ENCODE data around the gene EMC8.
"Not testable (repeated sequence)": the region's sequence is repeated elsewhere in the genome, so short reads cannot be mapped to it uniquely, and the experiment has no call there.

EMC8 gene

GRCh38 chr16:85842435-85842834, 43.1 kb upstream of the EMC8 start:
- no peaks in the 10 kb centered on the region for H3K4me1 ChIP-seq (ENCODE audit: control insufficient read depth, insufficient read depth, low read length, unreplicated experiment)
- no peak overlapping the region for H2AFZ ChIP-seq (ENCODE audit: low read length, unreplicated experiment)
- H3K36me3 ChIP-seq (ENCODE audit: insufficient read depth, low read length): no peaks in the 10 kb centered on the region
- no peak overlapping the region for H3K27ac ChIP-seq (ENCODE audit: low read depth, low read length)
- no peaks in the 10 kb centered on the region for H3K79me2 ChIP-seq (ENCODE audit: control insufficient read depth, insufficient read depth, low read length, unreplicated experiment)
- peaks cover 54% of the 10 kb centered on the region for H3K27me3 ChIP-seq (ENCODE audit: insufficient read depth, low read length)
- no peak overlapping the region for H3K4me3 ChIP-seq (ENCODE audit: low read depth, low read length)

DNA sequence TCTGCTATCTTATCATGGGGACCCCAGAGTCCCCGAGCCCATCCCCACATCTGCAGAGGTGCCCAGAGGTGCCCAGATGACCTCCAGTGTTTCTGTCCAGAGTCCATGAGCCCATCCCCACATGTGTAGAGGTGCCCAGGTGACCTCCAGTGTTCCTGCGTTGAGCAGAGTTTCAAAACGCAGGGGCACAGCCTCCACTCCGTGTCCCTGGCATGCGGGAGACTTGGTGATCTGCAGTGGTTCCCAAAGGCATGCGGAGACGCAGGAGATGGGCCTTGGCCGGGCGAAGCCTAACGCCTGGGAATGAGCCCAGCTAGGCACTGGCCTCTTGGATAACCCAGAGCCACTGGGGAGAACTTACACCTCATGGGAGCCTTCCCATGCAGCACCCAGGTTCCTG, 41.5 kb upstream of the EMC8 start:
- Histone ChIP-seq H3K27ac (ENCODE audit: low read depth, low read length) (no peak overlapping the region), H3K4me1 (ENCODE audit: control insufficient read depth, insufficient read depth, low read length, unreplicated experiment) (no peaks in the 10 kb centered on the region), H3K27me3 (ENCODE audit: insufficient read depth, low read length) (peaks cover 62% of the 10 kb centered on the region)

GRCh38 chr16:85840395-85840794, 41.1 kb upstream of the EMC8 start:
- H3K4me3 ChIP-seq (ENCODE audit: low read depth, low read length): no peak overlapping the region
- H3K27ac ChIP-seq (ENCODE audit: low read depth, low read length): no peak overlapping the region
- H3K27me3 ChIP-seq (ENCODE audit: insufficient read depth, low read length): peaks cover 66% of the 10 kb centered on the region
- no peaks in the 10 kb centered on the region for H3K4me1 ChIP-seq (ENCODE audit: control insufficient read depth, insufficient read depth, low read length, unreplicated experiment)
- H3K79me2 ChIP-seq (ENCODE audit: control insufficient read depth, insufficient read depth, low read length, unreplicated experiment): no peaks in the 10 kb centered on the region
- no peaks in the 10 kb centered on the region for H3K36me3 ChIP-seq (ENCODE audit: insufficient read depth, low read length)
- H2AFZ ChIP-seq (ENCODE audit: low read length, unreplicated experiment): no peak overlapping the region

More for the DNA sequence above, 41.5 kb upstream of the EMC8 start:
- no peak overlapping the region for H2AFZ ChIP-seq (ENCODE audit: low read length, unreplicated experiment)
- no peak overlapping the region for H3K4me3 ChIP-seq (ENCODE audit: low read depth, low read length)
- H3K79me2 ChIP-seq (ENCODE audit: control insufficient read depth, insufficient read depth, low read length, unreplicated experiment): no peaks in the 10 kb centered on the region
- no peaks in the 10 kb centered on the region for H3K36me3 ChIP-seq (ENCODE audit: insufficient read depth, low read length)

DNA sequence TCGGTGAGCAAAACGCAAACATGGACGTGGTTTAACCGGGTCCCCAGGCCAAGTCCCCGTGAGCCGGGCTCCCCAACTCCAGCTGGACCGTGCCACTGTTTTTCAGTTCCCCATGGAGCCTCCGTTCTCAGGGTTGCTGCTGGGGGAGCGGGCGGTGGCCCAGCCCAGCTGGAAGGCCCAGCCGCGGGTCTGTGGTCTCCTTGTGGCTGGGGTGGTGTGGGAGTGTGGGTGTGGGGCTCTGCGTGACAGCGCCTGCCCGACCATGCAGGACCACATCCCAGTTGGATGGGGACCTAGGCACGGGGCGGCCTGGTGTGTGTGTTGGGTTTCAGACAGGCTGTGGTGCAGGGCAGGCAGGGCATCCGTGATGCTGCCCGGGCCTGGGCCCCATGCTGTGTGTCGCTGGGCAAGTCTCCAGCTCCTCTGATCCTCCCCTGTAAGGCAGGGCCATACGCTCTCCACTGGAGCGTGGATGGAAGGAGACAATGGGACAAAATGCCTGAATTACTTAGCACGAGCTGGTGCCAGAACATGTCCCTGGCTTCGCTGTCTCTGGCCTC, 40.4 kb upstream of the EMC8 start:
- Histone ChIP-seq H3K36me3 (ENCODE audit: insufficient read depth, low read length) (no peaks in the 10 kb centered on the region), H3K4me3 (ENCODE audit: low read depth, low read length) (no peak overlapping the region), H3K79me2 (ENCODE audit: control insufficient read depth, insufficient read depth, low read length, unreplicated experiment) (no peaks in the 10 kb centered on the region), H3K27me3 (ENCODE audit: insufficient read depth, low read length) (peaks cover 63% of the 10 kb centered on the region), H3K27ac (ENCODE audit: low read depth, low read length) (no peak overlapping the region), H2AFZ (ENCODE audit: low read length, unreplicated experiment) (no peak overlapping the region), H3K4me1 (ENCODE audit: control insufficient read depth, insufficient read depth, low read length, unreplicated experiment) (no peaks in the 10 kb centered on the region)

GRCh38 chr16:85838876-85839585, 39.7 kb upstream of the EMC8 start:
- H3K27me3 ChIP-seq (ENCODE audit: insufficient read depth, low read length): peaks cover 60% of the 10 kb centered on the region

GRCh38 chr16:85838381-85838780, 39.0 kb upstream of the EMC8 start:
- H3K36me3 ChIP-seq (ENCODE audit: insufficient read depth, low read length): no peaks in the 10 kb centered on the region
- peaks cover 56% of the 10 kb centered on the region for H3K27me3 ChIP-seq (ENCODE audit: insufficient read depth, low read length)
- no peaks in the 10 kb centered on the region for H3K4me1 ChIP-seq (ENCODE audit: control insufficient read depth, insufficient read depth, low read length, unreplicated experiment)

More at GRCh38 chr16:85838876-85839585, 39.7 kb upstream of the EMC8 start:
- H2AFZ ChIP-seq (ENCODE audit: low read length, unreplicated experiment): no peak overlapping the region
- H3K4me1 ChIP-seq (ENCODE audit: control insufficient read depth, insufficient read depth, low read length, unreplicated experiment): no peaks in the 10 kb centered on the region
- H3K79me2 ChIP-seq (ENCODE audit: control insufficient read depth, insufficient read depth, low read length, unreplicated experiment): no peaks in the 10 kb centered on the region
- H3K4me3 ChIP-seq (ENCODE audit: low read depth, low read length): no peak overlapping the region
- no peaks in the 10 kb centered on the region for H3K36me3 ChIP-seq (ENCODE audit: insufficient read depth, low read length)
- no peak overlapping the region for H3K27ac ChIP-seq (ENCODE audit: low read depth, low read length)

GRCh38 chr16:85837654-85838053, 38.3 kb upstream of the EMC8 start:
- not testable (repeated sequence) for H3K27ac ChIP-seq (ENCODE audit: low read depth, low read length); H3K79me2 ChIP-seq (ENCODE audit: control insufficient read depth, insufficient read depth, low read length, unreplicated experiment); H3K4me3 ChIP-seq (ENCODE audit: low read depth, low read length); H3K36me3 ChIP-seq (ENCODE audit: insufficient read depth, low read length); H2AFZ ChIP-seq (ENCODE audit: low read length, unreplicated experiment); H3K4me1 ChIP-seq (ENCODE audit: control insufficient read depth, insufficient read depth, low read length, unreplicated experiment)
- peaks cover 54% of the 10 kb centered on the region for H3K27me3 ChIP-seq (ENCODE audit: insufficient read depth, low read length)

More at GRCh38 chr16:85838381-85838780, 39.0 kb upstream of the EMC8 start:
- no peak overlapping the region for H3K4me3 ChIP-seq (ENCODE audit: low read depth, low read length)
- no peak overlapping the region for H3K27ac ChIP-seq (ENCODE audit: low read depth, low read length)
- no peaks in the 10 kb centered on the region for H3K79me2 ChIP-seq (ENCODE audit: control insufficient read depth, insufficient read depth, low read length, unreplicated experiment)
- no peak overlapping the region for H2AFZ ChIP-seq (ENCODE audit: low read length, unreplicated experiment)

DNA sequence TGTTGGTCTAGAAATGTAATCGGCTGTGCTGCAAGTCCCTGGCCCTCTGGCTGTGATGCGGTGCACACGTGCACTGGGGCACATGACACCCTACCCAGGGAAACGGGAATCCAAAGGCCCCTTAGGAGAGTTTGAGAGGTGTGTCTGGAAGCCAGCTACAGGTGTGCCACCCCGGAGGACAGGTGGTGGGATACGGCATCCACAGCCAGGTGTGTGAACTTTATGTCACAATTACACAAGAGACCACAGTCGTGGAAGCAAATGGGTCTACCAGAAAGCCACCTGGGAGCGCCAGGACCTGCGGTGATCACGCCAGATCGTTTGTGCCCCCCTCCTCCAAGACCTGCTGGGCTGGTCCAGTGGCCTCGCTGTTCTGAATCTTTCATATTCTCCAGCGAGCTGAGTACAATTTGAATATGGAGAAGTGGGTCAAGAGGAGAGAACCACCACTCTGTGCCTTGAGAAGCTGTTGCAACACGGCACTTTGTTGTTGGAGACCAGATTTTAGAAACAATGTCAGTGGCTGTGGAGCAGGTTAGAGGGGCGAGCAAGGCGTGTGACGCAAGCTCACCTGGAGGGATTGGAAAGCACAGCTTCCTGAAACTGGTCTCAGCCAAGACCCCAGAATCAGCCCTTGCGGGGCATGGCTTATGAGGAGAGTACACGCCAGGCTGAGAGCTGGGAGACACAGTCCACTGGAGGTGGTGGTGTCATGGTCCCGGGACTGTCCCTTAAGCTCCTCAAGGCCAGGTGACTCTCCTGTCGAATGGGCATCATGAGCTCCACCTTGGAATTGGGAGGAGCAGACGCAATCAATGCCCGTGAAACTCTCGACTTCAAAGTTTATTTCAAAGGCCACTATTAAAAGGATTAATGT, 37.6 kb upstream of the EMC8 start:
- H3K79me2 ChIP-seq (ENCODE audit: control insufficient read depth, insufficient read depth, low read length, unreplicated experiment): no peaks in the 10 kb centered on the region
- no peak overlapping the region for H2AFZ ChIP-seq (ENCODE audit: low read length, unreplicated experiment)
- no peak overlapping the region for H3K4me3 ChIP-seq (ENCODE audit: low read depth, low read length)
- no peaks in the 10 kb centered on the region for H3K4me1 ChIP-seq (ENCODE audit: control insufficient read depth, insufficient read depth, low read length, unreplicated experiment)
- no peak overlapping the region for H3K27ac ChIP-seq (ENCODE audit: low read depth, low read length)
- H3K36me3 ChIP-seq (ENCODE audit: insufficient read depth, low read length): no peaks in the 10 kb centered on the region
- peaks cover 50% of the 10 kb centered on the region for H3K27me3 ChIP-seq (ENCODE audit: insufficient read depth, low read length)

DNA sequence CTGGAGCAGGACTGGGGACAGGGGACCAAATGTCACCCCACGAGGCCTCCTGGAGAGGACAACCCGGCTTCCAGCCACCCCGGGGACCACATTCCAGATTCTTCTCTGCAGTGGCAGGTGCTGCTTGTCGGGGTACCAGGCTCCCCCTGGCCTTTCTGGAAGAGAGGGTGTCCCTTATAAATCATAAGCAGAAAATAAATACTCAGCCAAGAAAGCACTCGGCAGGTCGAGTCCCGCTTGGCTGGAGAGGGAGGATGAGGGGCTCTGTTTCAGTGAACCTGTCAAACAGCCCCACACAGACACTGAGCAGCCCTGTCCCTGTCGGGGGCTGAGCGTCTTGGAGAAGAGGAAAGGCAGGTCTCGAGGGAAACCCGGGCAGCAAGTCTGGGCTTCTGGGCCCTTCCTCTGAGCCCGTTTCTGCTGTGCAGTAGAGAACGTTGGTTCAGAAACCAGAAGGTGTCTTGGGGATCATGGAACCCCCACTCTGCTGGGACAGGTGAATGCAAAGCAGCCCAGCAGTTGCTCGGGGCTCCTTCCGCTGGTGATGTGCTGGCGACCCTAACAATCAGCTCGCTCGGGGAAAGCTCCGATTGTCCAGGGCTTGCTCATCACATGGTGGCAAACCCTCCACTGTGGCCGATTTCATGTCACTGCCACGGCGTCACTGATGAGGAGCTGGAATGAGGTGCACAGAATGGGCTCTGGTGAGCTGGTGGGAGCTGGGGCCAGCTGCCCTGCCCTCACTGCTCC, 36.8 kb upstream of the EMC8 start:
- no peak overlapping the region for H3K27ac ChIP-seq (ENCODE audit: low read depth, low read length)
- no peak overlapping the region for H3K4me3 ChIP-seq (ENCODE audit: low read depth, low read length)
- no peaks in the 10 kb centered on the region for H3K4me1 ChIP-seq (ENCODE audit: control insufficient read depth, insufficient read depth, low read length, unreplicated experiment)
- H2AFZ ChIP-seq (ENCODE audit: low read length, unreplicated experiment): no peak overlapping the region
- H3K36me3 ChIP-seq (ENCODE audit: insufficient read depth, low read length): no peaks in the 10 kb centered on the region
- peaks cover 57% of the 10 kb centered on the region for H3K27me3 ChIP-seq (ENCODE audit: insufficient read depth, low read length)
- H3K79me2 ChIP-seq (ENCODE audit: control insufficient read depth, insufficient read depth, low read length, unreplicated experiment): no peaks in the 10 kb centered on the region

- Histone ChIP-seq H3K27ac (ENCODE audit: low read depth, low read length) (no peak overlapping the region), H3K4me1 (ENCODE audit: control insufficient read depth, insufficient read depth, low read length, unreplicated experiment) (no peaks in the 10 kb centered on the region), H3K79me2 (ENCODE audit: control insufficient read depth, insufficient read depth, low read length, unreplicated experiment) (no peaks in the 10 kb centered on the region), H3K36me3 (ENCODE audit: insufficient read depth, low read length) (no peaks in the 10 kb centered on the region), H3K27me3 (ENCODE audit: insufficient read depth, low read length) (peaks cover 62% of the 10 kb centered on the region), H2AFZ (ENCODE audit: low read length, unreplicated experiment) (no peak overlapping the region), H3K4me3 (ENCODE audit: low read depth, low read length) (no peak overlapping the region)
Observed at GRCh38 chr16:85835227-85835751, 35.9 kb upstream of the EMC8 start.

Measured in ACC112 (cell line).